H1 (cell line): Measurements from ENCODE around the gene RPN2.

ENCODE experiments used
- BRCA1 ChIP-seq: IDR thresholded peaks from 2 replicates; pipeline ENCODE4 v1.6.1; 2012; ENCODE audit warnings: low read depth, low read length, improper control_type of control experiment
- CHD2 ChIP-seq: IDR thresholded peaks from 2 replicates; pipeline ENCODE4 v1.6.1; 2012; ENCODE audit warnings: low read length, improper control_type of control experiment
- CTCF ChIP-seq, 3 experiments: IDR thresholded peaks; 1 replicate in 2 of 3; 2 replicates in 1 of 3; pipeline versions ENCODE4 v1.5.1 to v1.6.1; 2011; ENCODE audit warnings: low read length in 3 of 3, mild to moderate bottlenecking in 3 of 3, inconsistent platforms in 2 of 3, low read depth in 1 of 3, moderate library complexity in 1 of 3; ENCODE audit not compliant: insufficient read depth in 1 of 3; ENCODE audit errors: control extremely low read depth in 1 of 3
- EZH2 ChIP-seq: fragments of 200-600 bp; sonication (generic); IDR thresholded peaks from 2 replicates; pipeline ENCODE4 v1.7.1; 2012; ENCODE audit warnings: low read depth, mild to moderate bottlenecking, moderate library complexity, low read length, inconsistent platforms; ENCODE audit not compliant: severe bottlenecking
- GTF2F1 ChIP-seq: IDR thresholded peaks from 2 replicates; pipeline ENCODE4 v1.6.1; 2012; ENCODE audit warnings: low read depth, low read length, improper control_type of control experiment, borderline replicate concordance
- KDM4A ChIP-seq: IDR thresholded peaks from one replicate; pipeline ENCODE4 v1.7.1; 2012; ENCODE audit warnings: low read depth, mild to moderate bottlenecking, moderate library complexity, low read length, inconsistent platforms; ENCODE audit not compliant: severe bottlenecking
- POLR2A ChIP-seq, 2 experiments: IDR thresholded peaks; 1 replicate in 1 of 2; 2 replicates in 1 of 2; pipeline ENCODE4 v1.6.1; 2011; ENCODE audit warnings: low read depth in 2 of 2, low read length in 2 of 2, mild to moderate bottlenecking in 2 of 2; ENCODE audit errors: control extremely low read depth in 1 of 2
- RAD21 ChIP-seq, 2 experiments: IDR thresholded peaks in 1 of 2; conservative IDR thresholded peaks in 1 of 2; 2 replicates each; pipeline ENCODE4 v1.6.1; 2011; ENCODE audit warnings: low read depth in 2 of 2, low read length in 2 of 2, improper control_type of control experiment in 1 of 2, inconsistent platforms in 1 of 2, mild to moderate bottlenecking in 1 of 2, moderate library complexity in 1 of 2
- RNF2 ChIP-seq: fragments of 200-900, 300-1000 bp; sonication (generic); IDR thresholded peaks from 2 replicates; pipeline ENCODE4 v1.7.1; 2016; ENCODE audit warnings: borderline replicate concordance, low read depth, mild to moderate bottlenecking, antibody characterized with exemption, low read length; ENCODE audit not compliant: poor library complexity, severe bottlenecking; ENCODE audit errors: missing control alignments
- SP1 ChIP-seq: IDR thresholded peaks from 2 replicates; pipeline ENCODE4 v1.6.1; 2011; ENCODE audit warnings: low read depth, low read length
- YY1 ChIP-seq: IDR thresholded peaks from 2 replicates; pipeline ENCODE4 v1.6.1; 2011; ENCODE audit warnings: low read depth, mild to moderate bottlenecking, low read length

- TF ChIP-seq CTCF (IDR thresholded peaks at IDR 0.05; ENCODE audit: control extremely low read depth in 1 of 3, insufficient read depth in 1 of 3, low read depth in 1 of 3, low read length in 3 of 3) (no peak), GTF2F1 (no peak), EZH2 (no peak), CHD2 (no peak), RNF2 (no peak), YY1 (no peak), SP1 (no peak), RAD21 (IDR thresholded peaks at IDR 0.05 in 1 of 2, conservative IDR thresholded peaks at IDR 0.05 in 1 of 2; ENCODE audit: low read depth in 2 of 2, low read length in 2 of 2) (no peak), KDM4A (no peak), BRCA1 (no peak), POLR2A (IDR thresholded peaks at IDR 0.05; ENCODE audit: control extremely low read depth in 1 of 2, low read depth in 2 of 2, low read length in 2 of 2) (no peak)
Measured at GRCh38 chr20:37209661-37210314, 30.7 kb downstream of the RPN2 start.
